Mesenteric fat pad (tissue), 1 donor: ENCODE data around the gene LRRC70. TPM values are rescaled to one million over a fixed set of nuclear protein-coding genes. Genes with fewer than 3 reads are reported as not detected.

Experiments used
- DNase-seq: peaks from one replicate; pipeline ENCODE4 v3.0.0-alpha.2; 2020; ENCODE audit warnings: low spot score
- total RNA-seq: library from RNA; stranded (reverse); fragmentation: NEBNext Ultra II Directional; extraction: Animal tissue kit (Norgen Biotek cat#: 25700); gene quantifications from one replicate; pipeline ENCODE4 v1.2.1, GENCODE V29; 2021
- donor health status: DM: yes; HTN: yes; CAD: no.

Gene LRRC70
- total RNA-seq, 1 donor from 2014 or later = 9.4 TPM

DNA sequence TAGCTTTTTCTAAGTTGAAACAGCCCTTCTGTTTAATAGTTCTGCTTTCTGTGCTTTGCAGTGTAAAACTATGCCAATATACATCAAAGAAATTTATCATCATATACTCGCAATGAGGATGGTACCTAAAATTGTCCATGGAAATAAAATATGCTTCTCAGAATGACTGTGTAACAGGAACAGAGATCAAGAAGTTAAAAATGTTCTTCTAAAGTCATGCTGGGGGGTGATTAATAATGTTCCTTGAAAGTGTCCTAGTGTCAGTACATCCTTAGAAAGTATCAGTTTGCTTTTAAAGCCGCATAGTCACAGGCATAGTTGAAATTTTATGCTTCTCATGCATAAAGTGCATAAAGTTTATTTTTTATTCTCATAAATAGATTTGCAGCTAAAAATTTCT is 4.0 kb upstream of the LRRC70 start:
- DNase-seq = no peak

DNA sequence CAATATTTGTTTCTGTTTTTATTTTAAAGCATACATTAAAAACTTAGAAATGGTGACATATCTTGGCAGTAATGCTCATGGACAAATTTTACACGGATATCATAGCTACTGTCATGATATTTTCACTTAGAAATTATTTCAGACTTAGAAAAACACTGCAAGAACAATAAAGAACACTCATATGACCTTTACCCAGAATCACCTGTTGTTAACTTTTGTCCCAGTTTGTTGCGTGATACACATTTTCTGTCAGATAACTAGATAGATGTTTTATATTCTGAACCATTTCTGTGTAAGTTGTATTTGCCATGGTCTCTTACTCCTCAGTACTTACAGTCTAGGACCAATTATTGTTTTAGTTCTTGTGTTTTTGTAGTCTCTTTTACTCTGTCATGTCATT is 3.6 kb upstream of the LRRC70 start:
- DNase-seq = no peak

DNA sequence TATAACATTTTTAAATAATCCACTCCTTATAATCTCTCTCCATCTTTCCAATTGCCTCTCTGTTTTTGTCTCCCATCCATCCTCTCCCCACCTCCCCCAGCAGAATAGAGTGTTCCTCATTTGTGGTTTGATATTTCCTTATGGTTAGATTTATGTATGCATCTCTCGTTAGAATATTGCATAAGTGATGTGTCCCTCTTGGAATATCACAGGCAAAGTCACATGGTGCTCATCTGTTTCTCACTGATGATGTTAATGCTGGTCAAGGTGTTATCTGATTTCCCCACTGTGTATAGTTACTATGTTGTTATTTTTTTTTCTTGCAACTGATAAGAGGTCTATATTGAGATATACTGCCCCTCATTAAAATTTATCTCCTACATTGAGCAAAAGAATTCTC is 3.1 kb upstream of the LRRC70 start:
- DNase-seq = no peak

DNA sequence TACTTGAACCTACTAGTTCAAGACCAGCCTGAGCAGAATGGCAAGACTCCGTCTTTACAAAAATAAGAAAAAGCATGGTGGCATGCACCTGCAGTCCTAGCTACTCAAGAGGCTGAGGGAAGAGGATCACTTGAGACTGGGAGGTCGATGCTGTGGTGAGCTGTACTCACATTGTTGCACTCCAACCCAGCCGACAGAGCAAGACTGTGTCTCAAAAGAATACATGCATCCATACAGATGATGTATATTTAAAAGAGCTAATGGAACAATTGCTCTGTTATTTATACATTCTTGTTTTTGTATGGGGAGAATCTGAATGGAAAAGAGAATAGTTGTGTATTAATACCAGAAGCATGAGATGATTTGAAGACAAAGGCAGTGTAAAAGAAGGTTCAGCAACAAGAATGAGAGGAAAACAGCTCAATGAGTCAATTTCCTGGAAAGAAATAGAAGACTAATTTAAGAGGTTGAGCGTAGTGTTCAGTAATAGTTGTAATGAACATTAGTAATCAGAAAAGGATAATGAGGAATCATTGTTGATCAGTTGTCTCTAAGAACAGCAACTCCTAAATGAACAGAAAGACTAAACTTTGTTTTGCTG is 1.9 kb upstream of the LRRC70 start:
- DNase-seq = no peak

DNA sequence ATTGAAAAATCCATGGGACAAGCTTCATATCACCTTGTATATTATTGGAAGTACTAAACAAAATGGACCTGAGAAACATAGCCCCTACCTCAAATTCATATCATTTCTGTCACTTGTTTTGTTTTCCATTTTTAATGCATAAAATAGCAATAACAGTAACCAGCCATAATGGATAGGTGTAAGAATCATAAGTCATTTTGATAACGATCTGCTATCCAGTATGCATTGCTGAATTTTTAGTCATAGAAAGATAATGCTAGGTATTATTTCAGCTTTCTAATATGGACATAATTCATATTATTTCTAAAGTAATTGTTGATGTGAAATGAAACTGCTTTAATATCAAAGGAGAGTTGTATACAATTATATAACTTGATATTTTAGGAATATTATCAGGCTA is 1.1 kb upstream of the LRRC70 start:
- DNase-seq = no peak

DNA sequence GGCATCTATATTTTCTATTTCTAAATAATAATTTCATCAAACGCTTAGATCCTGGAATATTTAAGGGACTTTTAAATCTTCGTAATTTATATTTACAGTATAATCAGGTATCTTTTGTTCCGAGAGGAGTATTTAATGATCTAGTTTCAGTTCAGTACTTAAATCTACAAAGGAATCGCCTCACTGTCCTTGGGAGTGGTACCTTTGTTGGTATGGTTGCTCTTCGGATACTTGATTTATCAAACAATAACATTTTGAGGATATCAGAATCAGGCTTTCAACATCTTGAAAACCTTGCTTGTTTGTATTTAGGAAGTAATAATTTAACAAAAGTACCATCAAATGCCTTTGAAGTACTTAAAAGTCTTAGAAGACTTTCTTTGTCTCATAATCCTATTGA is 1.1 kb downstream of the LRRC70 start:
- DNase-seq = no peak

DNA sequence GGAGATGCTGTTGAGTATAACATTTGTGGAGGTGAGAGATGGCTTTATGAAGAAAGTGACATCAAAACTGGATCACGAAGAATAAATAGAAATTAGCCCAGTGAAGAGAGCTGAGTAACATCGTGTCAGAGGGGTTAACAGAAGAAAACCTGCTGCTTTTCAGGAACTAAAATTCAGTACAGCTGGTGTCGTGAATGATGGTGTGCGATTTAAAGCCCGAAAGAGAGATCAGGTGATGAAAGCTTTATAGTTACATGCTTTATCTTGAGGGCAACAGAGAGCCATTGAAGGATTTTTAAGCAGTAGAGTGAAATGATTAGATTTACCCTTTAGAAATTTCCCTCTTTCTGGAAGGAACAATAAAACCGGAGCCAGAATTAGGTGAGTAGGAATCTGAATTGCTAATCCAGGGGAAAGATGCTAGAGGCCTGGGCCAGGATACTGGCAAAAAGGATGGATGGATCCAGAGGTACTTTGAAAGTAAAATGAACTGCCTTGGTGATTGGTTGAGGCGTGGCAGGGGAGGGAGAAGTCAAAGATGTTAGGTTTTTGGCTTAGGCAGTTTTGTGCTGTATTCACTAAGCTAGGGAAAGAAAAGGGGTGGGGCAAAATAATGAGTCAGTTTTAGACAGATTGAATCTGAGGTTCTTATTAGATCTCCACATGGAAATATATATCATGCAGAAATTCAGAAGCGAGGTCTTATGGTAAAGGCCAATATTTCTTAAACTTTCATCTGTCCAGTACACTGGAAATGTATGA is 3.4 kb downstream of the LRRC70 start:
- no peak for DNase-seq

DNA sequence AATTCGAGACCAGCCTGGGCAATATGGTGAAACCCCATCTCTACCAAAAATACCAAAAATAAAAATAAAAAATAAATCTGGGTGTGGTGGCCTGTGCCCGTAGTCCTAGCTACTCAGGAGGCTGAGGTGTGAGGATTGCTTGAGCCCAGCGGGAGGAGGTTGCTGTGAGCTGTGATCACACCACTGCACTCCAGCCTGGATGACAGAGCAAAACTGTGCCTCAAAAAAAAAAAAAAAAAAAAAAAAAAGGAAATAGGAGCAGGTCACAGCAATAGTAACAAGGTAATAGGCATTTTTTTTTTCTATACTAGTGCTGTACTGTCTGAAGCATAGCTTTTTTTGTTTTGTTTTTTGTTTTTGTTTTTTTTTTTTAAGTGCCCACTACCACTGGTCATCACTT is 5.8 kb downstream of the LRRC70 start:
- DNase-seq = no peak

DNA sequence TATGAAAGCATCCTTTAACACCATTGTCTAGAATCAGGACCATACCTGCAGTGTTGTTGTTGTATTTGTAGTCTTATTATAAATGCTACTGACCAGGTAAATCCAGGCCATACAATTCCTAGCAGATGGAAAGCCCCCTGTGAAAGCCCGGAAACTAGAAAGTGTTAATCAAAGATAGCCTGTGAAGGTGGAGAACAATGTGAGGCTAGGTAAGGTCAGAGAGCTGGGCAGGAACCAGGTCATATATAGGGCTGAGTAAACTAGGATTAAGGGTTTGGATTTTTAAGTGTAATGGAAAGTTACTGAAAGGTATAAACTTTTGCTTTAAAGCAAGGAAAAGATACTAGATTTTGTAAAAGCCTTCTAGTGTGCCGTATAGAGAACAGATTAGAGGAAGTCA is 6.7 kb downstream of the LRRC70 start:
- DNase-seq = no peak

DNA sequence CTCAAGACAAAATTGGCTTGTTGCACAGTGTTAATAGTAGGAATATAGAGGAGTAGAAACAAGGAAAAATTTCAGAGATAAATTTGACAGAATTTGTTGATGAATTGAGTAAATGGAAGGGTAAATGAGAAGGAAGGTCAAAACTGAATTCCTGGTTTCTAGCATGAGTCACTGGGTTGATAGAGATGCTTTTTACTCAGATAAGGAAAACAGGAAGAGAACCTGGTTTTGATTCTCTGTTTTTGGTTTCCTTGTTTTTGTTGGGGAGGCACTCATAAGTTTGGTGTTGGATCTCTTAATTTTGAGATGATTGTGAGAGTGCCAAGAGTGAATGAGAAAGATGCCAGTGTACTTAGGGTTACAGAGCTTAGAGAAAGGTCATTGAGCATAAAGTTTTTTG is 7.1 kb downstream of the LRRC70 start:
- DNase-seq = no peak

DNA sequence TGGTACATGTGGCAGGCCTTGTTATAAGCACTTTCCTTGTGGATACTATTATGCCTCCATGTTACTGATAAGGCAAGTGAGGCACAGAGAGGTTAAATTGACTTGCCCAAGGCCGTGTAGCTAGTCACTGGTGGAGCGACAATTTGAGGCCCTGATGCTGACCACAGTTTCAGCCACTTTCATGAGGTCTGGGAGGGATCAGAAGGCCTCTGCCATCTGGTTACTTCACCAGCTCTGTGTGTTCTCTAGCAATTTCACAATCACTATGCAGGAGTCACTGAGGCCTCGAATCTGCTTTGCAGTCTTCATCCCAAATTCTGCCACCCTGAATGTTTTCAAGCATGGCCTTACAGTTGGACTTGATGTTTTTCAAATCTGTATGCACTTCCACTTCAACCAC is 9.1 kb downstream of the LRRC70 start:
- DNase-seq = no peak

DNA sequence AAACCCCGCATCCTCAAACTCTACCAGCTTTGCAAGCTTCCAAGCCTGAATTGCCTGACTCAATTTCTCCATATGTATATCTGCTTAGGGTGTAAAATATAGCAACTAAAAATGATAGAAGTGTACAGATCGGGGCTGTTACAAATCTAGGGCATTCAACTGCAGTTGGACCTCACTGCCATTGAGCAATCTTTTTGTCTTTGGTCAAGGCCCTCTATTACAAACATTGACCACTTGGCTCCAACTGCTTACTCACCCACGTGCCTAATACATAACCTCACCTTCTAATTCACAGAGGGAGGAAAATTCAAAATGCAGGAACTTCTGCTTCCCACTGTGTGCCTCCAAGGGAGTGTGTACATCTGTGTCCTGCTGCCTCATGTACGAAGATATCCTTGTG is 10.0 kb downstream of the LRRC70 start:
- no peak for DNase-seq

DNA sequence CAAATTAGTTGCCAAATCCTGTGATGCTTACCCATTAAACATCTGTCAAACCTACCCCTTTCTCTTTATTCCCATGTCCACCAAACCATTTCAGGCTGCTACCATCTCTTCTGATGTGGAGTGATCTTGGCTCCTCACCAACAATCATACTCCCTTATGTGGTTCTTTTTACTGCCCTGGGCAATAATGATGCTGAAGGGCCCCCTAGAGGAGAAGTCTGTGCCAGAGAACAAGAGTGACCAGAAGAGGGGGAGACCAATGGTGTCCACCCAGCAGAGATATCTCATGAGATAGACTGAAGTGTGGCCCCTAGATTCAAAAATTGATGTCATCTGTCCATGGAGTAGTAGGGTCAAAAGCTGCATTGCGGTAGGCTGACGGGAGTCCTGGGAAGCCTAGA is 10.9 kb downstream of the LRRC70 start:
- DNase-seq = no peak

DNA sequence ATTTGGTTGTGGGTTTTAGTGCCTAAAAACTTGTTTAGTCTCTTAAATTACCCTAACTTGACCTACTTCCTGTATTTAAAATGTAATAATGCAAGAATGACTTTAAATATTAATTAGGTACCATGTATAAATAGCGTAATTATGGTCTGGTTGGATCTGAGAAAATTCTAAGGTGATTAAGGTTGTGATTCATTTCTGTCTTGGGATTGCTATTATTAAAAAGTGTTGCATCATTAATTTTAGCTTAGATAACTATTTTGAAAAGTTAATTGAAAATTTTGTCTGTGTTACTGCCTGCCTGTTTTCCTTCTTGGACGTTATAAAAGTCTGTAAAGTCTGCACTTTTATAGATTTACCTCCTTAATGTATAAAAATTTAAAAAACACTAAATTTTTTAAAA is 11.8 kb downstream of the LRRC70 start:
- no peak for DNase-seq

DNA sequence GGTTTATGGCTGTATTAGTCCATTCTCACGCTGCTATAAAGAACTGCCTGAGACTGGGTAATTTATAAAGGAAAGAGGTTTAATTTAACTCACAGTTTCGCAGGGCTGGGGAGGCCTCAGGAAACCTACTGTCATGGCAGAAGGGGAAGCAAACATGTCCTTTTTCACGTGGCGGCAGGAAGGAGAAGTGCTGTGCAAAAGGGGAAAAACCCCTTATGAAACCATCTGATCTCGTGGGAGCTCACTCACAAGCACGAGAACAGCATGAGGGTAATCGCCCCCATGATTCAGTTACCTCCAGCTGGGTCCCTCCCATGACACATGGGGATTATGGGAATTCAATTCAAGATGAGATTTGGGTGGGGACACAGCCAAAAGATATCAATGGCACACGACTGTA is 13.9 kb downstream of the LRRC70 start:
- no peak for DNase-seq

DNA sequence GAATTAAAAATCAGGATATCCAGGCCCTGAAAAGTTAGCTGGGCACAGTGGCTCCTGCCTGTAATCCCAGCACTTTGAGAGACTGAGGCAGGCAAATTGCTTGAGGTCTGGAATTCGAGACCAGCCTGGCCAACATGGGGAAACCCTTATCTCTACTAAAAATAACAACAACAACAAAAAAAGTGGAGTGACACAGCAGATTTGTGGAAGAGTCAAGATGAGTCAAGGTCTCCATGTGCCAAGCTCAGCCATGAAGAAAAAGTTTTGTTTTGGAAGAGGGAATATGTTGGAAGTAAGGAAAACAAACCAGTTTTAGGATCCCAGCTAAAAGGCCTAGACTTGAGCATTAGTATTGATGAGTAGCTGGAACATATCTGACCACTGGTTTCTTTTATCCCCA is 14.7 kb downstream of the LRRC70 start:
- DNase-seq = no peak

DNA sequence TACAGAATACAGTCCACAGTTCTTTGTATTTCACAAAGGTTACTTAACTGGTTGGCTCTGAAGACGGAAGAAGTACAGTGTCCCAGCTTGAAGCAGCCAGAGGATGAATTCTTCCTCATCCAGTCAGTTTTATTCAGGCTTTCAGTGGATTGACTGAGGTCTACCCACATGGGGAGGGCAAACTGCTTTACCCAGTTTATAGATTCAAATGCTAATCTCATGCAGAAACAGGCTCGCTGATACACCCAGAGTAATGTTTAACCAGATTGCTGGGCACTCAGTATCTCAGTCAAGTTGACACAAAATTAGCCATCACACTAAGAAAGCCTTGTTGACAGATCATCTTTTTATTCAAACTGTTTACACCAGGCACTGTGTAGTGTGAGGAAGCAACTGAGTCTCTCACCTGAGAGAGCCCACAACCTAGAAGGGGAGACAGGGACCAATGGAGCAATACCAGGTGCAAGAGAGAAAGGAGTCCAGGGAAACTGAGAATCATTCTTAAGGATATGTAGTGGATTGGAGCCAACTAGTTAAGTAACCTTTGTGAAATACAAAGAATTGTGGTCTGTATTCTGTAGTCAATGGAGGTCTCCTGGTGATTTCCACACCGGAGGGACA is 15.9 kb downstream of the LRRC70 start:
- no peak for DNase-seq

DNA sequence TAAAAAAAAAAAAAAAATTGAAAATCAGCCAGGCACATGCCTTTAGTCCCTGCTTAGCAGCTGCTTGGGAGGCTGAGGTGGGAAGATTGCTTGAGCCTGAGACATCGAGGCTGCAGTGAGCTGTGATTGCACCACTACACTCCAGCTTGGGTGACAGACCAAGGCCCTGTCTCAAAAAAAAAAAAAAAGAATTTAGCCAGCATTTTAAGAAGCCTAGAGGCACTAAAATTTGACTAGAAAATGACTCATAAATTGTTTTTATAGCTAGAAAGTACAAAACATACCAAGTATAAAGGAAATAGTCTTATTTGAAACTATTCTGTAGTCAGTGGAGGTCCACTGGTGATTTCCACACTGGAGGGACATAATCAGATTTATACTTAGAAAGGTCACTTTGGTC is 17.5 kb downstream of the LRRC70 start:
- no peak for DNase-seq

DNA sequence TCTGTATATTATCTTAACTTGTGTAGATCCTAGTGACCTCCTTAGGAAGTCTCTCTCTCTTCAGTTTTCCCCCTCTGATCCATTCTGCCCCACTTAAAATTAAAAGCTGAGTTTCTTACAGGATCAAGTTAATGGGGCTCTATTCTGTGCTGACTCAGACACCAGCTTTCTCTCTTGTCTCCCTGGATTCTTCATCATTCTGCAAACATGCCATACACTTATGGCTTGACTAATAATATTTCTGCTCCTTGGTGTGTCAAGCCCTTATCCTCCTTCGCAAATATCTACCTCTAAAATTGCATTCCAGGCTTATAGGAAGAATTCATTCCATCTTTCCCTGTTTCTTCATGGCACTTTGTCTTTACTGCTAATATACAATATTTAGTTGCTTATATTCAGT is 18.1 kb downstream of the LRRC70 start:
- DNase-seq = no peak

DNA sequence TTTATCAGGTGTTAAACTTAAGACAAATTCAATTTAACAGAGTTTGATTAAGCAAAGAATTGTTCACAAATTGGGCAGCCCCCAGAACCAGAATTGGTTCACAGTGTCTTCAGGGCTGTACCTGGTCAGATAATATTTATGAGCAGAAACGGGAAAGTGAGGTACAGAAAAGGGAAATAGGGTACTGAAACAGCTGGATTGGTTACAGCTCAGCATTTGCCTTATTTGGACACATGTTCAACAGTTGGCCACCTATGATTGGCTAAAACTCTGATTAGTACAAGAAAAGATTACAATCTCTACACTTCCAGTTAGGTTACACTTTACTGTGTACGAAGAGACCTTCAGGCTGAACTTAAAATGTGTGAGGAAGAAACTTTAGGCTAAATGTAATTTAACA is 18.7 kb downstream of the LRRC70 start:
- no peak for DNase-seq

DNA sequence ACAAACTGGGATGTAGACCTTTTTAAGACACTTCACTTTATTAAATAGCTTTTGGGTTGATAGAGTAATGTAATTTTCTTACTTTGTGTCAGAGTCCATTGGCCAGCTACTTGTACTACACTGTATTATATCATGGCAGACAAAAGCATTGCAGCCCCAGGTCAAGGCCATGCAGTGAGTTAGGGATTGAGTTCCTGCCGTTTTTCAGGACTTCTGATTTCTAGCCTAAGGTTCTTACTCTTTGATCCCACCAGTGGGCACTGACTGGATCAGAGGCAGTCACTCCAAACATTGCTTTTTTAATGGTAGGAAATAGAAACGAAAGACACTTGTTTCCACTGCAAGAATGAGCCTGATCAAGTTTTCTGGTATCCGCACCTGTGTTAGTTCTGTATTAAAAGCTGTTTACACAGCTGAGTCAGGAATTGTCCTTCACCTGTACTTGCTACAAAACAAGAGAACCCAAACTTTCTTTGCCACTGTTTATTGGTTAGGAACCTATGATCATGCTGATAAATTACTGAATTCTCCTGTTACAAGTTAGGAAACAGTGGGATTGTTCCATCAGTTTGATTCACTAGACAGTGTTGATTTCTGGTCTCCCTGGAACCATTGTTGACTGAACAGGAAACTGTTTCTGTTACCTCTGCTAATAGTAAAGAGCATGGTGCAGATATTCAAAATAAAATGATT is 22.1 kb downstream of the LRRC70 start:
- DNase-seq = no peak

DNA sequence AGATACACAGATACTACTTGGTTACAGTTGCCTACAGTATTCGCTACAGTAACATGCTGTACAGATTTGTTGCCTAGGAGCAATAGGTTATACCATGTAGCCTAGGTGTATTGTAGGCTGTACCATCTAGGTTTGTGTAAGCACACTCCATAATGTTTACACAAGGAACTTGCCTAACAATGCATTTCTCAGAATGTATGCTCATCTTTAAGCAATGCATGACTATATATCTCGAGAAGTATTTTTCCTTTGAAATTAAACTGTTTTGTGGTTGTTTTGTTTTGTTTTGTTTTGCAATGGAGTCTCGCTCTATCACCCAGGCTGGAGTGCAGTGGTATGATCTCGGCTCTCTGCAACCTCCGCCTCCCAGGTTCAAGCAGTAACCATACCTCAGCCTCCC is 25.3 kb downstream of the LRRC70 start:
- DNase-seq = no peak
